Chondrocyte (in vitro differentiated cells): ENCODE measurements around the gene FOXP1. TPM values are rescaled to one million over a fixed set of nuclear protein-coding genes. Genes with fewer than 3 reads are reported as not detected.

Experiments
- DNase-seq: peaks from one replicate; pipeline ENCODE4 v3.0.0; 2021; ENCODE audit warnings: mixed read lengths, low spot score
- H3K27ac Mint-ChIP-seq: one replicate; pipeline ENCODE4 v1.8.0; 2021; ENCODE audit warnings: mild to moderate bottlenecking, moderate library complexity, mixed read lengths; ENCODE audit not compliant: unreplicated experiment
- H3K27me3 Mint-ChIP-seq: 2 replicates; pipeline ENCODE4 v1.8.0; 2021; ENCODE audit warnings: low read depth, mixed read lengths
- H3K36me3 Mint-ChIP-seq: 2 replicates; pipeline ENCODE4 v1.8.0; 2021; ENCODE audit warnings: low read depth, mixed read lengths
- H3K4me1 Mint-ChIP-seq: 2 replicates; pipeline ENCODE4 v1.8.0; 2021; ENCODE audit warnings: low read depth, mild to moderate bottlenecking, mixed read lengths
- H3K4me3 Mint-ChIP-seq: one replicate; pipeline ENCODE4 v1.8.0; 2021; ENCODE audit warnings: mild to moderate bottlenecking, moderate library complexity, mixed read lengths; ENCODE audit not compliant: unreplicated experiment
- H3K9me3 Mint-ChIP-seq: 2 replicates; pipeline ENCODE4 v1.8.0; 2021; ENCODE audit warnings: low read depth, mixed read lengths
- CTCF ChIP-seq: fragments of 200-600 bp; sonication (generic); IDR thresholded peaks from 2 replicates; pipeline ENCODE4 v1.5.0; 2021; ENCODE audit warnings: antibody characterized with exemption, mild to moderate bottlenecking, moderate library complexity
- total RNA-seq: library from RNA; stranded (reverse); gene quantifications from 3 replicates; pipeline ENCODE4 v1.2.1, GENCODE V29; 2021

FOXP1 gene
- total RNA-seq, 1 donor from 2014 or later: 206 TPM

- no peak overlapping the region for H3K4me3 Mint-ChIP-seq
- no peaks in the 10 kb centered on the region for H3K4me1 Mint-ChIP-seq
- DNase-seq: no peak
- no peak for TF ChIP-seq CTCF
- H3K36me3 Mint-ChIP-seq: no peaks in the 10 kb centered on the region
- peaks cover 3% of the 10 kb centered on the region for H3K27me3 Mint-ChIP-seq
- H3K9me3 Mint-ChIP-seq: no peaks in the 10 kb centered on the region
- H3K27ac Mint-ChIP-seq: no peak overlapping the region
Observed at GRCh38 chr3:71621825-71622537, 38.5 kb upstream of the FOXP1 start.

- H3K4me1 Mint-ChIP-seq: peaks cover 15% of the 10 kb centered on the region
- DNase-seq: no peak
- no peak for TF ChIP-seq CTCF
- peaks cover 3% of the 10 kb centered on the region for H3K27me3 Mint-ChIP-seq
- H3K36me3 Mint-ChIP-seq: no peaks in the 10 kb centered on the region
- no peak overlapping the region for H3K4me3 Mint-ChIP-seq
- no peaks in the 10 kb centered on the region for H3K9me3 Mint-ChIP-seq
- H3K27ac Mint-ChIP-seq: no peak overlapping the region
Observed at GRCh38 chr3:71618538-71618937, 35.0 kb upstream of the FOXP1 start.

- H3K27me3 Mint-ChIP-seq: peaks cover 3% of the 10 kb centered on the region
- no peaks in the 10 kb centered on the region for H3K36me3 Mint-ChIP-seq
- TF ChIP-seq CTCF: no peak
- H3K9me3 Mint-ChIP-seq: no peaks in the 10 kb centered on the region
- no peak overlapping the region for H3K4me3 Mint-ChIP-seq
- no peak for DNase-seq
- no peak overlapping the region for H3K27ac Mint-ChIP-seq
- peaks cover 15% of the 10 kb centered on the region for H3K4me1 Mint-ChIP-seq
Observed at GRCh38 chr3:71616571-71617021, 33.1 kb upstream of the FOXP1 start.

GRCh38 chr3:71614869-71615268, 31.3 kb upstream of the FOXP1 start:
- Mint-ChIP-seq H3K4me1 (peaks cover 15% of the 10 kb centered on the region), H3K4me3 (no peak overlapping the region), H3K36me3 (no peaks in the 10 kb centered on the region), H3K9me3 (no peaks in the 10 kb centered on the region), H3K27me3 (no peaks in the 10 kb centered on the region), H3K27ac (no peak overlapping the region)
- DNase-seq: no peak
- no peak for TF ChIP-seq CTCF

- Mint-ChIP-seq H3K9me3 (no peaks in the 10 kb centered on the region), H3K36me3 (no peaks in the 10 kb centered on the region), H3K4me3 (no peak overlapping the region), H3K27ac (no peak overlapping the region), H3K27me3 (no peaks in the 10 kb centered on the region), H3K4me1 (peaks cover 15% of the 10 kb centered on the region)
- TF ChIP-seq CTCF: no peak
- DNase-seq: no peak
Observed at GRCh38 chr3:71614426-71614825, 30.9 kb upstream of the FOXP1 start.
